ENCODE measurements around the gene CMTM3. TPM values are rescaled to one million over a fixed set of nuclear protein-coding genes. Genes with fewer than 3 reads are reported as not detected.

The CMTM3 gene, protein sequence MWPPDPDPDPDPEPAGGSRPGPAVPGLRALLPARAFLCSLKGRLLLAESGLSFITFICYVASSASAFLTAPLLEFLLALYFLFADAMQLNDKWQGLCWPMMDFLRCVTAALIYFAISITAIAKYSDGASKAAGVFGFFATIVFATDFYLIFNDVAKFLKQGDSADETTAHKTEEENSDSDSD
- 18.3 and 47.4 TPM in 2 replicates for total RNA-seq (ENCODE audit: low replicate concordance)

DNA sequence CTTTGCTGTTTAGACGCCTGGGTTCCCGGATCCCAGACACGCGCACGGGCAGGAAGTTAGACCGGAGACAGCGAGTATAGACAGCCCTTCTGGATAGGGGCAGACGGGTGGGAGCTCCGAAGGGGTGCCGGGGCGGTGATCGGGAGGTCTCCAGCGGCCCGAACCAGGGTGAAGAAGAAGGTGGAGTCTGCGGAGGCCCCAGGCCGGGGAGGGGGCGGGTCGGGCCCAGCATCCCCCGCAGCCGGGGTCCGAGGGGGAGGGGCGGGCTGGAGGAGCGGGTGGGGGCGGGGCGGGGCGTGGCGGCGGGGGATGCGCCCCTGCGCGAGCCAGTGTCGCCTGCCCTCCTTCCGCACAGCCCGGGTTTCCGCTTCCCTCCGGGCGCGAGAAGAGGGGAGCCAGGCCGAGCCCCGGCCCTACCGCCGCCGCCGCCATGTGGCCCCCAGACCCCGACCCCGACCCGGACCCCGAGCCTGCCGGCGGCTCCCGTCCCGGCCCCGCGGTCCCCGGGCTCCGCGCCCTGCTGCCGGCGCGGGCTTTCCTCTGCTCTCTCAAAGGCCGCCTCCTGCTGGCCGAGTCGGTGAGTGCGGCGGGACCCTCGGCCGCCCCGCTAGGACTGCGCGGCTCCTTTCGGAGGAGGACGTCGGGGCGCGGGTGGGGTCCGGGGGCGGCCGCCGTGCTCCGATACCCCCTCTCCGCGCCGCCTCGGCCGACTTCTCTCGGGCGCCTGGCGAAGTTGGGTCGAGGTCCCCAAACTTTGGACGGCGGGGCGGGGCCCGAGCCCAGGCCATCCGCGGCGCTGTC is at the start of gene CMTM3:
Gene CMTM3, plus strand, starts transcription at position 329 of the 801 bp plus-strand sequence. Its CDS starts 102 bp downstream, at position 431.
- no peak for TF ChIP-seq EZH2phosphoT487 (IDR thresholded peaks at IDR 0.05)
- TF ChIP-seq, protein P1, sequence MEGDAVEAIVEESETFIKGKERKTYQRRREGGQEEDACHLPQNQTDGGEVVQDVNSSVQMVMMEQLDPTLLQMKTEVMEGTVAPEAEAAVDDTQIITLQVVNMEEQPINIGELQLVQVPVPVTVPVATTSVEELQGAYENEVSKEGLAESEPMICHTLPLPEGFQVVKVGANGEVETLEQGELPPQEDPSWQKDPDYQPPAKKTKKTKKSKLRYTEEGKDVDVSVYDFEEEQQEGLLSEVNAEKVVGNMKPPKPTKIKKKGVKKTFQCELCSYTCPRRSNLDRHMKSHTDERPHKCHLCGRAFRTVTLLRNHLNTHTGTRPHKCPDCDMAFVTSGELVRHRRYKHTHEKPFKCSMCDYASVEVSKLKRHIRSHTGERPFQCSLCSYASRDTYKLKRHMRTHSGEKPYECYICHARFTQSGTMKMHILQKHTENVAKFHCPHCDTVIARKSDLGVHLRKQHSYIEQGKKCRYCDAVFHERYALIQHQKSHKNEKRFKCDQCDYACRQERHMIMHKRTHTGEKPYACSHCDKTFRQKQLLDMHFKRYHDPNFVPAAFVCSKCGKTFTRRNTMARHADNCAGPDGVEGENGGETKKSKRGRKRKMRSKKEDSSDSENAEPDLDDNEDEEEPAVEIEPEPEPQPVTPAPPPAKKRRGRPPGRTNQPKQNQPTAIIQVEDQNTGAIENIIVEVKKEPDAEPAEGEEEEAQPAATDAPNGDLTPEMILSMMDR (IDR thresholded peaks at IDR 0.05) = peak; percentile 83
- TF ChIP-seq EZH2 (IDR thresholded peaks at IDR 0.05) = no peak
- H3K36me3 ChIP-seq = no peaks in the 10 kb centered on the region
- H3K27me3 Mint-ChIP-seq (ENCODE audit: insufficient read depth, low read depth) = peaks cover 7% of the 10 kb centered on the region
- H3F3A ChIP-seq (ENCODE audit: low read depth) = peaks cover 29% of the 10 kb centered on the region
- peak within 1 kb of the TSS; percentile 55 for H3K27ac ChIP-seq
- no peaks in the 10 kb centered on the region for H3K9me3 Mint-ChIP-seq
- peak within 1 kb of the TSS; percentile 97 for H3K27ac Mint-ChIP-seq
- H3K4me3 ChIP-seq = peak within 1 kb of the TSS; percentile 95
- H3K4me1 Mint-ChIP-seq = peaks cover 31% of the 10 kb centered on the region
- peak within 1 kb of the TSS; percentile 92 for H3K4me3 Mint-ChIP-seq
- H3K36me3 Mint-ChIP-seq = peaks cover 2% of the 10 kb centered on the region
- DNase-seq (ENCODE audit: low spot score) = peak; percentile 91
- peaks cover 9% of the 10 kb centered on the region for H3K4me1 ChIP-seq
- peaks cover 43% of the 10 kb centered on the region for H4K20me1 ChIP-seq (ENCODE audit: low read depth)
- H3K27me3 ChIP-seq = no peaks in the 10 kb centered on the region
- H3K79me2 ChIP-seq (ENCODE audit: low read depth) = peaks cover 39% of the 10 kb centered on the region
- peak within 1 kb of the TSS; percentile 45 for H2AFZ ChIP-seq (replicated peaks)
- H3K9ac ChIP-seq = peak within 1 kb of the TSS; percentile 62
- H3K4me2 ChIP-seq = peak within 1 kb of the TSS; percentile 85
- no peaks in the 10 kb centered on the region for H3K9me3 ChIP-seq (ENCODE audit: low read depth)

DNA sequence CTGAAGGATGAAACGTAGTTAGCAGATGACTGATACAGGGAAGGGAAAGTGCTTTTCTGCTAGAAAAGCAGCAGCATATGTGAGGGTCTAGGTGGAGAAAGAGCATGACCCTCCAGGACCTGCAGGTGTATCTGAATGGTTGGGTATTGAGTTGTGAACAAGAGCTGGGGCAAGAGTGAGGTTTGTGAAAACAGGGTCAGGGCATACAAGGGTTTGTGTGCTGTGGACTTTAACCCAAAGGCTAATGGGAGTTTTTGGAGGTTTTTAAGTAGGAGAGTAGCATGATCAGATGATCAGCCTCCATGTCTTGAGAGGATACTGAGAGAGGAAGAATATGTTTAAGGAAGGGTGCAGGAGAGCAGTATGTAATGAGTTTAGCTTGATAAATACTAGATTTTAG is 44.4 kb upstream of the CMTM3 start:
- Histone ChIP-seq H3K27me3 (no peaks in the 10 kb centered on the region), H3K4me2 (no peak overlapping the region), H3K9ac (no peak overlapping the region), H3K9me3 (ENCODE audit: low read depth) (no peaks in the 10 kb centered on the region), H3K27ac (no peak overlapping the region), H3K4me3 (no peak overlapping the region), H3K36me3 (no peaks in the 10 kb centered on the region), H2AFZ (replicated peaks) (no peak overlapping the region), H3F3A (ENCODE audit: low read depth) (no peaks in the 10 kb centered on the region), H4K20me1 (ENCODE audit: low read depth) (no peaks in the 10 kb centered on the region), H3K4me1 (no peaks in the 10 kb centered on the region), H3K79me2 (ENCODE audit: low read depth) (no peaks in the 10 kb centered on the region)
- no peaks in the 10 kb centered on the region for H3K27me3 Mint-ChIP-seq (ENCODE audit: insufficient read depth, low read depth)
- no peaks in the 10 kb centered on the region for H3K4me1 Mint-ChIP-seq
- H3K36me3 Mint-ChIP-seq = peaks cover 10% of the 10 kb centered on the region
- TF ChIP-seq EZH2phosphoT487 (IDR thresholded peaks at IDR 0.05) = no peak
- TF ChIP-seq, protein P1 (IDR thresholded peaks at IDR 0.05) = no peak
- H3K4me3 Mint-ChIP-seq = no peak overlapping the region
- no peaks in the 10 kb centered on the region for H3K9me3 Mint-ChIP-seq
- H3K27ac Mint-ChIP-seq = no peak overlapping the region
- DNase-seq (ENCODE audit: low spot score) = no peak

DNA sequence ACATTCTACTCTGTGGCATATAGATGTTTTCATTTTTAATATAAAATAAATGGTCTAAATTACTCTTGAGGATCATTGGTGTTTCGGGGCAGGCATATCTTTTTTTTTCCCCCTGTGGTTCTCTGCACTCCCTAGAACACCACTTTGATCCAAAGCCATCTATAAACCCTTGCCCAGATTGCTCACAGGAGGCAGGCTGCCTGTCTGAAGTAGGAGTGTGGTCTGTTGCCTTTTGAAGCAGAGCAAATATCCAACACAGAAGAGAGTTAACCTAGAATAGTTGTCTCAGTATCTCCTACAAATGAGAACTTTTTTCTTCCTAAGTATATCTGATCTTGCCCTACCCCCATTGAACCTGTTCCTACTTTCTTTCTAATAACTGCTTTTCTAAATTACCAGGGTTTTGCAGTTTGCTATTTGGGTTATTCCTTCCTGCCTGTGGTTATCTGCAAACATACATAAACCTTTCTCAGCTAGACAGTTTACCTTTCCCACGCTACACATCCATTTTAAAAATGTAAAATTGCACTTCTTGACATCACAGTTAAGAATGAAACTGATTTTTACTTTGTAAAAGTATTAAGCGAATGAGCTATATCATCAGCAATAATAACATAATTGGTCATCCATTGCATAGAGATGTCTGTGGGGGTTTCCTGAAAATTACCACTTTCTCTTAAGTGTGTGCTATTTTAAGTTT is 43.0 kb upstream of the CMTM3 start:
- Histone ChIP-seq H2AFZ (replicated peaks) (no peak overlapping the region), H3K79me2 (ENCODE audit: low read depth) (no peaks in the 10 kb centered on the region), H3F3A (ENCODE audit: low read depth) (no peaks in the 10 kb centered on the region), H3K4me1 (no peaks in the 10 kb centered on the region), H3K9ac (no peak overlapping the region), H3K4me2 (no peak overlapping the region), H3K4me3 (no peak overlapping the region), H3K36me3 (no peaks in the 10 kb centered on the region), H3K27me3 (no peaks in the 10 kb centered on the region), H4K20me1 (ENCODE audit: low read depth) (no peaks in the 10 kb centered on the region), H3K9me3 (ENCODE audit: low read depth) (no peaks in the 10 kb centered on the region), H3K27ac (no peak overlapping the region)
- H3K27me3 Mint-ChIP-seq (ENCODE audit: insufficient read depth, low read depth) = no peaks in the 10 kb centered on the region
- no peaks in the 10 kb centered on the region for H3K9me3 Mint-ChIP-seq
- H3K36me3 Mint-ChIP-seq = peaks cover 8% of the 10 kb centered on the region
- H3K4me3 Mint-ChIP-seq = no peak overlapping the region
- no peak for TF ChIP-seq EZH2 (IDR thresholded peaks at IDR 0.05)
- TF ChIP-seq EZH2phosphoT487 (IDR thresholded peaks at IDR 0.05) = no peak
- TF ChIP-seq, protein P1 (IDR thresholded peaks at IDR 0.05) = no peak
- no peaks in the 10 kb centered on the region for H3K4me1 Mint-ChIP-seq
- DNase-seq (ENCODE audit: low spot score) = no peak
- no peak overlapping the region for H3K27ac Mint-ChIP-seq
